NCI-H187 treated with DMSO at 0.1 percent for 48 hours (cell line): ENCODE measurements around the gene GHRL.

Experiments
- DNase-seq: peaks from one replicate; lab custom pipeline; 2025; lab: John Stamatoyannopoulos, UW

GHRL gene

GRCh38 chr3:10327592-10327991, 34.8 kb upstream of the GHRL start:
- no peak for DNase-seq

GRCh38 chr3:10322352-10322710, 29.6 kb upstream of the GHRL start:
- DNase-seq: no peak

- no peak for DNase-seq
Observed at GRCh38 chr3:10321630-10322351, 29.0 kb upstream of the GHRL start.

GRCh38 chr3:10320320-10320677, 27.6 kb upstream of the GHRL start:
- DNase-seq: no peak

GRCh38 chr3:10319804-10320203, 27.1 kb upstream of the GHRL start:
- DNase-seq: no peak

GRCh38 chr3:10319251-10319650, 26.5 kb upstream of the GHRL start:
- DNase-seq: no peak

- DNase-seq: no peak
Observed at GRCh38 chr3:10317961-10318350, 25.2 kb upstream of the GHRL start.

- no peak for DNase-seq
Observed at GRCh38 chr3:10317311-10317960, 24.7 kb upstream of the GHRL start.

- DNase-seq: no peak
Observed at GRCh38 chr3:10315771-10316344, 23.1 kb upstream of the GHRL start.

GRCh38 chr3:10315101-10315500, 22.4 kb upstream of the GHRL start:
- no peak for DNase-seq

GRCh38 chr3:10312861-10313260, 20.1 kb upstream of the GHRL start:
- DNase-seq: no peak

- DNase-seq: no peak
Observed at GRCh38 chr3:10312391-10312790, 19.6 kb upstream of the GHRL start.

GRCh38 chr3:10311710-10312109, 19.0 kb upstream of the GHRL start:
- no peak for DNase-seq

GRCh38 chr3:10310578-10310977, 17.8 kb upstream of the GHRL start:
- no peak for DNase-seq

- no peak for DNase-seq
Observed at GRCh38 chr3:10309736-10310135, 17.0 kb upstream of the GHRL start.

GRCh38 chr3:10308678-10309077, 15.9 kb upstream of the GHRL start:
- no peak for DNase-seq

GRCh38 chr3:10306156-10306555, 13.4 kb upstream of the GHRL start:
- DNase-seq: no peak

GRCh38 chr3:10305331-10305902, 12.7 kb upstream of the GHRL start:
- DNase-seq: no peak

GRCh38 chr3:10304905-10305304, 12.2 kb upstream of the GHRL start:
- DNase-seq: no peak

- no peak for DNase-seq
Observed at GRCh38 chr3:10303785-10304184, 11.0 kb upstream of the GHRL start.

GRCh38 chr3:10303105-10303504, 10.4 kb upstream of the GHRL start:
- no peak for DNase-seq

GRCh38 chr3:10300087-10300486, 7.3 kb upstream of the GHRL start:
- no peak for DNase-seq

- no peak for DNase-seq
Observed at GRCh38 chr3:10299679-10300078, 6.9 kb upstream of the GHRL start.
